NCI-H526 treated with DMSO at 0.1 percent for 48 hours (cell line): ENCODE results near the gene GOT2.
A peak's percentile ranks its signal among the peaks of the same experiment; 100 is the strongest.
"Not testable (repeated sequence)": the region's sequence is repeated elsewhere in the genome, so short reads cannot be mapped to it uniquely, and the experiment has no call there.

Source experiments
- DNase-seq: peaks from one replicate; lab custom pipeline; 2025; lab: John Stamatoyannopoulos, UW

GOT2 gene

GRCh38 chr16:58733671-58734458, at the start of gene GOT2:
Gene GOT2, minus strand, starts transcription at chr16:58734316. Its CDS starts 88 bp downstream, at chr16:58734228.
- peak; percentile 60 for DNase-seq

- not testable (repeated sequence) for DNase-seq
Measured at GRCh38 chr16:58779291-58779690, 45.2 kb upstream of the GOT2 start.

GRCh38 chr16:58773870-58774269, 39.8 kb upstream of the GOT2 start:
- DNase-seq, result no peak

GRCh38 chr16:58768145-58768544, 34.0 kb upstream of the GOT2 start:
- no peak for DNase-seq

- no peak for DNase-seq
Measured at GRCh38 chr16:58767581-58767980, 33.5 kb upstream of the GOT2 start.

- no peak for DNase-seq
Measured at GRCh38 chr16:58756650-58757332, 22.7 kb upstream of the GOT2 start.

GRCh38 chr16:58755989-58756649, 22.0 kb upstream of the GOT2 start:
- peak; percentile 42 for DNase-seq

- DNase-seq, result no peak
Measured at GRCh38 chr16:58753711-58754134, 19.6 kb upstream of the GOT2 start.

- DNase-seq, result no peak
Measured at GRCh38 chr16:58744497-58744896, 10.4 kb upstream of the GOT2 start.

- DNase-seq, result no peak
Measured at GRCh38 chr16:58741976-58742375, 7.9 kb upstream of the GOT2 start.

- no peak for DNase-seq
Measured at GRCh38 chr16:58741166-58741565, 7.0 kb upstream of the GOT2 start.

GRCh38 chr16:58738672-58739296, 4.7 kb upstream of the GOT2 start:
- DNase-seq, result no peak

- not testable (repeated sequence) for DNase-seq
Measured at GRCh38 chr16:58736341-58736740, 2.2 kb upstream of the GOT2 start.

- no peak for DNase-seq
Measured at GRCh38 chr16:58734459-58734787, 307 bp upstream of the GOT2 start.

GRCh38 chr16:58733248-58733670, 857 bp downstream of the GOT2 start:
- no peak for DNase-seq

- no peak for DNase-seq
Measured at GRCh38 chr16:58732545-58733247, 1.4 kb downstream of the GOT2 start.

- DNase-seq, result no peak
Measured at GRCh38 chr16:58730724-58731370, 3.3 kb downstream of the GOT2 start.

- DNase-seq, result no peak
Measured at GRCh38 chr16:58727796-58728568, 6.1 kb downstream of the GOT2 start.

- DNase-seq, result no peak
Measured at GRCh38 chr16:58727028-58727781, 6.9 kb downstream of the GOT2 start.

- no peak for DNase-seq
Measured at GRCh38 chr16:58723109-58723508, 11.0 kb downstream of the GOT2 start.
